AG04450 (cell line): ENCODE measurements around the gene GHRL. TPM values are rescaled to one million over a fixed set of nuclear protein-coding genes. Genes with fewer than 3 reads are reported as not detected.

Experiments used
- CTCF ChIA-PET: fragments of 300-600, 350-600 bp; formaldehyde crosslinking; extraction: SDS; loops from one replicate; lab custom pipeline; 2022; ENCODE audit warnings: antibody characterized with exemption, inconsistent platforms; lab: Charles Lee
- POLR2A ChIA-PET: fragments of 350-600 bp; formaldehyde crosslinking; extraction: SDS; loops from one replicate; lab custom pipeline; 2021; ENCODE audit warnings: antibody characterized with exemption, inconsistent platforms; lab: Yijun Ruan, JAX
- DNase-seq: peaks from one replicate; pipeline ENCODE4 v3.0.0-alpha.2; 2011; ENCODE audit warnings: low read depth, low spot score
- H3K27ac ChIP-seq: one replicate; pipeline ENCODE4 v1.5.1; 2012; ENCODE audit warnings: low read depth, low read length, control low read depth
- H3K27me3 ChIP-seq: one replicate; pipeline ENCODE4 v1.6.0; 2012; ENCODE audit warnings: low read length; ENCODE audit not compliant: control insufficient read depth, insufficient read depth
- H3K4me3 ChIP-seq: 2 replicates; pipeline ENCODE4 v1.5.1; 2011; ENCODE audit warnings: mild to moderate bottlenecking, low read depth, low read length, control low read depth
- H3K9me3 ChIP-seq: 2 replicates; pipeline ENCODE4 v1.5.1; 2012; ENCODE audit warnings: low read length; ENCODE audit not compliant: control insufficient read depth, insufficient read depth
- polyA plus RNA-seq: library from polyadenylated mRNA; depleted of rRNA; stranded (reverse); fragments of >200 nt; gene quantifications from 2 replicates; pipeline ENCODE4 v1.2.3, GENCODE V29; 2011
- TF ChIP-seq, protein P1 (sequence below): IDR thresholded peaks from 2 replicates; pipeline ENCODE4 v1.5.1; 2011; ENCODE audit warnings: low read depth, low read length, control low read depth, inconsistent platforms

Gene GHRL
- polyA plus RNA-seq, 1 experiment: not detected

DNA sequence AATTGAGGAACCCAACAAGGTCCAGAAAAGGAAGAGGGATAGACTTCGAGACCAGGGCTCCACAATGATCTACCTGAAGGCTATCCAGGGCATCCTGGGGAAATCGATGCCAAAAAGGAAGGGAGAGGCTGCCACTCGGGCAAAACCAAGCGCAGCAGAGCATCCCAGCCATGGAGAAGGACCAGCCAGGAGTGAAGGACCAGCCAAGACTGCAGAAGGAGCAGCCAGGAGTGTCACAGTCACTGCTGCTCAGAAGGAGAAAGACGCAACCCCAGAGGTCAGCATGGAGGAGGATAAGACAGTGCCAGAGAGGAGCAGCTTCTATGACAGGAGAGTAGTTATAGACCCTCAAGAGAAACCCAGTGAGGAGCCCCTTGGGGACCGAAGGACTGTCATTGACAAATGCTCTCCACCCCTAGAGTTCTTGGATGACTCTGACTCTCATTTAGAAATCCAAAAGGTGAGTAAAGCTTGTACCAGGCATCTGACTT is 32.5 kb downstream of the GHRL start:
- H3K27me3 ChIP-seq: no peaks in the 10 kb centered on the region
- no peak overlapping the region for H3K4me3 ChIP-seq
- POLR2A ChIA-PET: no interaction called here
- TF ChIP-seq, protein P1, sequence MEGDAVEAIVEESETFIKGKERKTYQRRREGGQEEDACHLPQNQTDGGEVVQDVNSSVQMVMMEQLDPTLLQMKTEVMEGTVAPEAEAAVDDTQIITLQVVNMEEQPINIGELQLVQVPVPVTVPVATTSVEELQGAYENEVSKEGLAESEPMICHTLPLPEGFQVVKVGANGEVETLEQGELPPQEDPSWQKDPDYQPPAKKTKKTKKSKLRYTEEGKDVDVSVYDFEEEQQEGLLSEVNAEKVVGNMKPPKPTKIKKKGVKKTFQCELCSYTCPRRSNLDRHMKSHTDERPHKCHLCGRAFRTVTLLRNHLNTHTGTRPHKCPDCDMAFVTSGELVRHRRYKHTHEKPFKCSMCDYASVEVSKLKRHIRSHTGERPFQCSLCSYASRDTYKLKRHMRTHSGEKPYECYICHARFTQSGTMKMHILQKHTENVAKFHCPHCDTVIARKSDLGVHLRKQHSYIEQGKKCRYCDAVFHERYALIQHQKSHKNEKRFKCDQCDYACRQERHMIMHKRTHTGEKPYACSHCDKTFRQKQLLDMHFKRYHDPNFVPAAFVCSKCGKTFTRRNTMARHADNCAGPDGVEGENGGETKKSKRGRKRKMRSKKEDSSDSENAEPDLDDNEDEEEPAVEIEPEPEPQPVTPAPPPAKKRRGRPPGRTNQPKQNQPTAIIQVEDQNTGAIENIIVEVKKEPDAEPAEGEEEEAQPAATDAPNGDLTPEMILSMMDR: no peak
- DNase-seq: no peak
- no peaks in the 10 kb centered on the region for H3K9me3 ChIP-seq
- H3K27ac ChIP-seq: no peak overlapping the region
- CTCF ChIA-PET: no interaction called here

DNA sequence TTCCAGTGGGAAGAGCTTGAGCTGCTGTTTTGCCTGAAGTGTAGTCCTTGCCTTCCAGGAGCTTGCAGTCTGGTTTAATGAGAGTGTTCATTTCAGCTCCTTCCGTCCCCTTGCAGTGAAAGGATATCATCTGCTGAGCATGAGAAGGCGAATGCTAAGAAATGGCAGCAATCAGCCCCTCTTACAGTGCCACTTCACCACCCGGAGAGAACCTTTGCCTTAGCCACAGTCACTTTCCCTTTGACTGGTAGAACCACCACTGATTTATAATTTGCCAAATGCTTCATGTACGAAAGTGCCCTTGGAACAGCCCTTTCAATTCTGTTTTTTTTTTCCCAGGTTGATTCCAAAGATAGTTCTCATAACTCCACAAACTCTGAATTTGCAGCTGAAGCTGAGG is 32.9 kb downstream of the GHRL start:
- Histone ChIP-seq H3K4me3 (no peak overlapping the region), H3K9me3 (no peaks in the 10 kb centered on the region), H3K27me3 (no peaks in the 10 kb centered on the region), H3K27ac (no peak overlapping the region)
- no peak for DNase-seq
- POLR2A ChIA-PET: no interaction called here
- CTCF ChIA-PET: no interaction called here
- TF ChIP-seq, protein P1: no peak

DNA sequence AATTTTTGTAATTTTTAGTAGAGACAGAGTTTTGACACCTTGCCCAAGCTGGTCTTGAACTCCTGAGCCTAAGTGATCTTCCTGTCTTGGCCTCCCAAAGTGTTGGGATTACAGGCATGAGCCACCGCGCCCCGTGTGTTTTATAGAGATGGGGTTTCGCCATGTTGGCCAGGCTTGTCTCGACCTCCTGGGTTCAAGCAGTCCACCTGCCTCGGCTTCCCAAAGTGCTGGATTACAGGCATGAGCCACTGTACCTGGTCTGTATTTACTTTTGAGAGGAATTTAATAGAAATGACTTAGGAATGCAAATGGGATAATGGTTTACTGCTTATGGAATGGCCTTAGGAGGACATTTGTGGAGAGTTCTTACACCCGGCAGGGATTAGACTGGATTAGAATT is 33.7 kb downstream of the GHRL start:
- Histone ChIP-seq H3K4me3 (no peak overlapping the region), H3K27ac (no peak overlapping the region), H3K9me3 (no peaks in the 10 kb centered on the region), H3K27me3 (no peaks in the 10 kb centered on the region)
- TF ChIP-seq, protein P1: no peak
- CTCF ChIA-PET: no interaction called here
- POLR2A ChIA-PET: no interaction called here
- DNase-seq: no peak

DNA sequence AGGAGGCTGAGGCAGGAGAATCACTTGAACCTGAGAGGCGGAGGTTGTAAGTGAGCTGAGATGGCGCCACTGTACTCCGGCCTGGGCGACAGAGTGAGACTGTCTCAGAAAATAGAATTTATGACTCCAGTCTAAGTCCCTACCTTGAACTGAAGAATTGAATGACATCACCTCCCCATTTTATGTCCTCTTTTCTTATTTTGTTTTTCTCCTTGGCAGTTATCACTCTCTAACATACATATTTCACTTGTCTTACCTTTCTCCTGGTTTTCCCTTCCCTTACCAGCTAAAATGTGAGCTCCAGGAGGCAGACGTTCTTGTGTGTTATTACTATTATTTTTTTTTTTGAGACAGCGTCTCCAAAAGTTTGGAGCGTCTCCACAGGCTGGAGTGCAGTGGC is 36.9 kb downstream of the GHRL start:
- H3K9me3 ChIP-seq: no peaks in the 10 kb centered on the region
- no peak for DNase-seq
- TF ChIP-seq, protein P1: no peak
- POLR2A ChIA-PET: no interaction called here
- CTCF ChIA-PET: interaction anchor here (0.6 kb wide), 1 partner anchor 161 kb away, joined by 3 read pairs; no protein-coding TSS in a partner anchor
- H3K27ac ChIP-seq: no peak overlapping the region
- no peaks in the 10 kb centered on the region for H3K27me3 ChIP-seq
- H3K4me3 ChIP-seq: no peak overlapping the region

DNA sequence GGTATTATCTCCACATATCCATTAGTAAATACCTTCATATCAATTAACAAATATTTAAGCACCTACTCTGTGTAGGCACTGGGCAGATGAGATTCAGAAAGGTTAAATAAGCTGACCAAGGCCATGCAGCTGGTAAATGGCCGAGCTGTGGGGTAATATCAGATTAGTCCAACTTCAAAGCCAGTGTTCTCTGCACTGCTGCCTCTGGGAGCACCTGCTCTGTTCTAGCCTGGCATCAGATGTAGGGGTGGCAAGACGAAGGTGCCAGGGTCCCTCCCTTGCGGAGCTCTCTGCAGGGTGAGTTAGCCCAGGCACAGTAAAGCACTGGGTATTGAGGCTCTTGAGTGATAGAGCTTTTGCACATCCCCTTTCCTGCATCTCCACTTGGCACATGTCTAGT is 39.0 kb downstream of the GHRL start:
- POLR2A ChIA-PET: no interaction called here
- Histone ChIP-seq H3K9me3 (no peaks in the 10 kb centered on the region; the same call in 1 of the 2 replicates), H3K4me3 (no peak overlapping the region), H3K27me3 (no peaks in the 10 kb centered on the region), H3K27ac (no peak overlapping the region)
- no peak for DNase-seq
- TF ChIP-seq, protein P1: no peak
- CTCF ChIA-PET: interaction anchor here (0.5 to 2.1 kb wide), 2 partner anchors 10 to 287 kb away, joined by 3 to 11 read pairs; no protein-coding TSS in a partner anchor
